HEK293 (cell line): ENCODE results near the gene CEP68.

Source experiments
- BCL11A ChIP-seq: fragments of 450-650 bp; formaldehyde crosslinking; IDR thresholded peaks from 2 replicates; pipeline ENCODE4 v1.5.1; 2016; ENCODE audit warnings: low read depth, missing biosample characterization, missing genetic modification characterization
- FEZF1 ChIP-seq: fragments of 450-650 bp; formaldehyde crosslinking; IDR thresholded peaks from 2 replicates; pipeline ENCODE4 v1.5.1; 2016; ENCODE audit warnings: missing biosample characterization, missing genetic modification characterization
- HOXA7 ChIP-seq: sonication (generic); formaldehyde crosslinking; IDR thresholded peaks from 2 replicates; pipeline ENCODE4 v1.8.1; 2022; ENCODE audit warnings: missing genetic modification reagents, borderline replicate concordance
- KLF9 ChIP-seq: fragments of 450-650 bp; formaldehyde crosslinking; IDR thresholded peaks from 2 replicates; pipeline ENCODE4 v1.5.1; 2016; ENCODE audit warnings: missing biosample characterization, missing genetic modification characterization, low read depth
- OVOL3 ChIP-seq: fragments of 450-650 bp; formaldehyde crosslinking; IDR thresholded peaks from 2 replicates; pipeline ENCODE4 v1.5.1; 2016; ENCODE audit warnings: missing biosample characterization, missing genetic modification characterization
- SP2 ChIP-seq: fragments of 450-650 bp; formaldehyde crosslinking; IDR thresholded peaks from 2 replicates; pipeline ENCODE4 v1.5.1; 2016; ENCODE audit warnings: missing biosample characterization, missing genetic modification characterization
- YY1 ChIP-seq: fragments of 450-650 bp; formaldehyde crosslinking; IDR thresholded peaks from 2 replicates; pipeline ENCODE4 v1.5.1; 2018; ENCODE audit warnings: missing biosample characterization, missing genetic modification characterization
- ZBTB8A ChIP-seq: fragments of 450-650 bp; formaldehyde crosslinking; IDR thresholded peaks from 2 replicates; pipeline ENCODE4 v1.5.1; 2016; ENCODE audit warnings: missing biosample characterization, missing genetic modification characterization
- ZFP37 ChIP-seq: fragments of 450-650 bp; formaldehyde crosslinking; IDR thresholded peaks from 2 replicates; pipeline ENCODE4 v1.5.1; 2016; ENCODE audit warnings: missing biosample characterization, missing genetic modification characterization
- ZNF114 ChIP-seq: fragments of 450-650 bp; formaldehyde crosslinking; IDR thresholded peaks from 2 replicates; pipeline ENCODE4 v1.5.0; 2017; ENCODE audit warnings: missing biosample characterization, missing genetic modification characterization
- ZNF132 ChIP-seq: fragments of 450-650 bp; formaldehyde crosslinking; IDR thresholded peaks from 2 replicates; pipeline ENCODE4 v1.5.1; 2017; ENCODE audit warnings: missing biosample characterization, missing genetic modification characterization, borderline replicate concordance
- ZNF16 ChIP-seq: fragments of 450-650 bp; formaldehyde crosslinking; IDR thresholded peaks from 2 replicates; pipeline ENCODE4 v1.5.1; 2016; ENCODE audit warnings: low read depth, missing biosample characterization, missing genetic modification characterization
- ZNF202 ChIP-seq: fragments of 450-650 bp; formaldehyde crosslinking; IDR thresholded peaks from 2 replicates; pipeline ENCODE4 v1.5.1; 2016; ENCODE audit warnings: missing biosample characterization, missing genetic modification characterization, borderline replicate concordance
- ZNF311 ChIP-seq: fragments of 450-650 bp; formaldehyde crosslinking; IDR thresholded peaks from 2 replicates; pipeline ENCODE4 v1.5.1; 2017; ENCODE audit warnings: missing biosample characterization, missing genetic modification characterization, borderline replicate concordance
- ZNF324 ChIP-seq: fragments of 450-650 bp; formaldehyde crosslinking; IDR thresholded peaks from 2 replicates; pipeline ENCODE4 v1.5.1; 2016; ENCODE audit warnings: missing biosample characterization, missing genetic modification characterization
- ZNF366 ChIP-seq: fragments of 450-650 bp; formaldehyde crosslinking; conservative IDR thresholded peaks from 2 replicates; pipeline ENCODE4 v1.5.1; 2016; ENCODE audit warnings: missing biosample characterization, missing genetic modification characterization
- ZNF394 ChIP-seq: fragments of 450-650 bp; formaldehyde crosslinking; IDR thresholded peaks from 2 replicates; pipeline ENCODE4 v1.5.1; 2016; ENCODE audit warnings: missing biosample characterization, missing genetic modification characterization, mild to moderate bottlenecking, moderate library complexity, borderline replicate concordance
- ZNF473 ChIP-seq: fragments of 450-650 bp; formaldehyde crosslinking; IDR thresholded peaks from 2 replicates; pipeline ENCODE4 v1.5.1; 2017; ENCODE audit warnings: missing biosample characterization, missing genetic modification characterization
- ZNF558 ChIP-seq: fragments of 450-650 bp; formaldehyde crosslinking; IDR thresholded peaks from 2 replicates; pipeline ENCODE4 v1.5.1; 2016; ENCODE audit warnings: missing biosample characterization, missing genetic modification characterization
- ZNF621 ChIP-seq: fragments of 450-650 bp; formaldehyde crosslinking; IDR thresholded peaks from 2 replicates; pipeline ENCODE4 v1.5.1; 2017; ENCODE audit warnings: missing biosample characterization, missing genetic modification characterization
- ZNF626 ChIP-seq: fragments of 450-650 bp; sonication (Bioruptor Pico); formaldehyde crosslinking; IDR thresholded peaks from 2 replicates; pipeline ENCODE4 v1.5.1; 2018; ENCODE audit warnings: missing biosample characterization, missing genetic modification characterization, inconsistent platforms
- ZNF654 ChIP-seq: fragments of 450-650 bp; formaldehyde crosslinking; IDR thresholded peaks from 2 replicates; pipeline ENCODE4 v1.5.1; 2016; ENCODE audit warnings: low read depth, missing biosample characterization, missing genetic modification characterization
- ZNF777 ChIP-seq: fragments of 450-650 bp; formaldehyde crosslinking; IDR thresholded peaks from 2 replicates; pipeline ENCODE4 v1.5.1; 2017; ENCODE audit warnings: missing biosample characterization, missing genetic modification characterization, borderline replicate concordance
- TF ChIP-seq, protein P1 (sequence below): fragments of 450-650 bp; formaldehyde crosslinking; IDR thresholded peaks from 2 replicates; pipeline ENCODE4 v1.5.1; 2016; ENCODE audit warnings: missing biosample characterization, missing genetic modification characterization
- TF ChIP-seq, protein P2 (sequence below): fragments of 450-650 bp; formaldehyde crosslinking; IDR thresholded peaks from 2 replicates; pipeline ENCODE4 v1.5.1; 2016; ENCODE audit warnings: missing biosample characterization, missing genetic modification characterization
- TF ChIP-seq, protein P3 (sequence below): fragments of 450-650 bp; formaldehyde crosslinking; IDR thresholded peaks from 2 replicates; pipeline ENCODE4 v1.5.1; 2017; ENCODE audit warnings: missing biosample characterization, missing genetic modification characterization
- TF ChIP-seq, protein P4 (sequence below): fragments of 450-650 bp; formaldehyde crosslinking; IDR thresholded peaks from 2 replicates; pipeline ENCODE4 v1.5.1; 2016; ENCODE audit warnings: missing biosample characterization, missing genetic modification characterization
- TF ChIP-seq, protein P5 (sequence below): sonication (generic); formaldehyde crosslinking; IDR thresholded peaks from 2 replicates; pipeline ENCODE4 v1.8.1; 2022; ENCODE audit warnings: mild to moderate bottlenecking, moderate library complexity, missing genetic modification reagents

The CEP68 gene

DNA sequence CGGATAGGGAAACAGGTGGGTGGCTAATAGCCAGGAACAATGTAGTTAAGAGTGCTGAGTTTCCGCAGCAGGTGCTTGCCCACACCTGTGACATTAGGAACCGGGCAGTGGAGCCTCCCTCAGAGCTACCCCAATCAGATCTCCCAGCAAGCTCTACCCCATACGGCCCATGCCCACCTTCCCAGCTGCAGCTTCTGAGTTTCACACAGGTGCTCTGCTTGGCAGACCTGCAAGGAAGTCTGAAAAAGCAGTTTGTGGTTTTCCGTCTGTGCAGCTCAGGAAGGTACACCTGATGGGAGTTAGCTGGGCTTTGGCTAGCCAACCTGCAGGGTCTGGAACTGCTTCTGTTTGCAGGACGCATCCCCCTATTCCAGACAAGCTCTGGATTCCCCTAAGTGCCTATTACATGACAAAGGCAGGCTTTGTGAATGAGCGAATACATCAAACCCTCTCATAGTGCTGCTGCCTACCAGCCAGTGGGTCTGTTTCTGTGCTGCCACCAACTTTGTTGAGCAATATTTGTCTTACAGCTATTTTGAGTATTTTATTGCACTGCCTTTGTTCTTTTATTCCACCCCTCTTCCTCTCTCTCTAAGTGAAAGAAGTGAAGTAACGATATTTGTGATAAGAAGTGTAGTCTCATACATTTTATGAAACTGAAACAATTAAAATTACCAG lies 24.7 kb upstream of the CEP68 start (continued):
- TF ChIP-seq SP2 (tag by site-specific recombination) (no peak), ZNF626 (no peak), HOXA7 (no peak), ZNF654 (tag by site-specific recombination) (no peak), ZBTB8A (tag by site-specific recombination) (no peak), ZNF394 (tag by site-specific recombination) (no peak), ZNF777 (tag by site-specific recombination) (no peak), OVOL3 (tag by site-specific recombination) (no peak), ZNF324 (tag by site-specific recombination) (no peak), ZNF473 (tag by site-specific recombination) (no peak), YY1 (tag by site-specific recombination) (no peak), ZNF202 (tag by site-specific recombination) (no peak), ZNF366 (tag by site-specific recombination) (no peak; the same call in 1 of the 2 replicates), ZNF16 (tag by site-specific recombination) (no peak), ZNF621 (tag by site-specific recombination) (no peak), KLF9 (tag by site-specific recombination) (no peak), ZNF311 (tag by site-specific recombination) (no peak), ZNF558 (tag by site-specific recombination) (no peak), ZNF114 (tag by site-specific recombination) (no peak), ZFP37 (no peak), FEZF1 (tag by site-specific recombination) (no peak), ZNF132 (tag by site-specific recombination) (no peak), BCL11A (tag by site-specific recombination) (no peak)
- TF ChIP-seq, protein P1, sequence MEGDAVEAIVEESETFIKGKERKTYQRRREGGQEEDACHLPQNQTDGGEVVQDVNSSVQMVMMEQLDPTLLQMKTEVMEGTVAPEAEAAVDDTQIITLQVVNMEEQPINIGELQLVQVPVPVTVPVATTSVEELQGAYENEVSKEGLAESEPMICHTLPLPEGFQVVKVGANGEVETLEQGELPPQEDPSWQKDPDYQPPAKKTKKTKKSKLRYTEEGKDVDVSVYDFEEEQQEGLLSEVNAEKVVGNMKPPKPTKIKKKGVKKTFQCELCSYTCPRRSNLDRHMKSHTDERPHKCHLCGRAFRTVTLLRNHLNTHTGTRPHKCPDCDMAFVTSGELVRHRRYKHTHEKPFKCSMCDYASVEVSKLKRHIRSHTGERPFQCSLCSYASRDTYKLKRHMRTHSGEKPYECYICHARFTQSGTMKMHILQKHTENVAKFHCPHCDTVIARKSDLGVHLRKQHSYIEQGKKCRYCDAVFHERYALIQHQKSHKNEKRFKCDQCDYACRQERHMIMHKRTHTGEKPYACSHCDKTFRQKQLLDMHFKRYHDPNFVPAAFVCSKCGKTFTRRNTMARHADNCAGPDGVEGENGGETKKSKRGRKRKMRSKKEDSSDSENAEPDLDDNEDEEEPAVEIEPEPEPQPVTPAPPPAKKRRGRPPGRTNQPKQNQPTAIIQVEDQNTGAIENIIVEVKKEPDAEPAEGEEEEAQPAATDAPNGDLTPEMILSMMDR (tag by site-specific recombination), result no peak
- TF ChIP-seq, protein P2, sequence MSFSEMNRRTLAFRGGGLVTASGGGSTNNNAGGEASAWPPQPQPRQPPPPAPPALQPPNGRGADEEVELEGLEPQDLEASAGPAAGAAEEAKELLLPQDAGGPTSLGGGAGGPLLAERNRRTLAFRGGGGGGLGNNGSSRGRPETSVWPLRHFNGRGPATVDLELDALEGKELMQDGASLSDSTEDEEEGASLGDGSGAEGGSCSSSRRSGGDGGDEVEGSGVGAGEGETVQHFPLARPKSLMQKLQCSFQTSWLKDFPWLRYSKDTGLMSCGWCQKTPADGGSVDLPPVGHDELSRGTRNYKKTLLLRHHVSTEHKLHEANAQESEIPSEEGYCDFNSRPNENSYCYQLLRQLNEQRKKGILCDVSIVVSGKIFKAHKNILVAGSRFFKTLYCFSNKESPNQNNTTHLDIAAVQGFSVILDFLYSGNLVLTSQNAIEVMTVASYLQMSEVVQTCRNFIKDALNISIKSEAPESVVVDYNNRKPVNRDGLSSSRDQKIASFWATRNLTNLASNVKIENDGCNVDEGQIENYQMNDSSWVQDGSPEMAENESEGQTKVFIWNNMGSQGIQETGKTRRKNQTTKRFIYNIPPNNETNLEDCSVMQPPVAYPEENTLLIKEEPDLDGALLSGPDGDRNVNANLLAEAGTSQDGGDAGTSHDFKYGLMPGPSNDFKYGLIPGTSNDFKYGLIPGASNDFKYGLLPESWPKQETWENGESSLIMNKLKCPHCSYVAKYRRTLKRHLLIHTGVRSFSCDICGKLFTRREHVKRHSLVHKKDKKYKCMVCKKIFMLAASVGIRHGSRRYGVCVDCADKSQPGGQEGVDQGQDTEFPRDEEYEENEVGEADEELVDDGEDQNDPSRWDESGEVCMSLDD (tag by site-specific recombination), result no peak
- TF ChIP-seq, protein P3, sequence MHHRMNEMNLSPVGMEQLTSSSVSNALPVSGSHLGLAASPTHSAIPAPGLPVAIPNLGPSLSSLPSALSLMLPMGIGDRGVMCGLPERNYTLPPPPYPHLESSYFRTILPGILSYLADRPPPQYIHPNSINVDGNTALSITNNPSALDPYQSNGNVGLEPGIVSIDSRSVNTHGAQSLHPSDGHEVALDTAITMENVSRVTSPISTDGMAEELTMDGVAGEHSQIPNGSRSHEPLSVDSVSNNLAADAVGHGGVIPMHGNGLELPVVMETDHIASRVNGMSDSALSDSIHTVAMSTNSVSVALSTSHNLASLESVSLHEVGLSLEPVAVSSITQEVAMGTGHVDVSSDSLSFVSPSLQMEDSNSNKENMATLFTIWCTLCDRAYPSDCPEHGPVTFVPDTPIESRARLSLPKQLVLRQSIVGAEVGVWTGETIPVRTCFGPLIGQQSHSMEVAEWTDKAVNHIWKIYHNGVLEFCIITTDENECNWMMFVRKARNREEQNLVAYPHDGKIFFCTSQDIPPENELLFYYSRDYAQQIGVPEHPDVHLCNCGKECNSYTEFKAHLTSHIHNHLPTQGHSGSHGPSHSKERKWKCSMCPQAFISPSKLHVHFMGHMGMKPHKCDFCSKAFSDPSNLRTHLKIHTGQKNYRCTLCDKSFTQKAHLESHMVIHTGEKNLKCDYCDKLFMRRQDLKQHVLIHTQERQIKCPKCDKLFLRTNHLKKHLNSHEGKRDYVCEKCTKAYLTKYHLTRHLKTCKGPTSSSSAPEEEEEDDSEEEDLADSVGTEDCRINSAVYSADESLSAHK (tag by site-specific recombination), result peak; percentile 44; the same call in 1 of the 2 replicates
- TF ChIP-seq, protein P4, sequence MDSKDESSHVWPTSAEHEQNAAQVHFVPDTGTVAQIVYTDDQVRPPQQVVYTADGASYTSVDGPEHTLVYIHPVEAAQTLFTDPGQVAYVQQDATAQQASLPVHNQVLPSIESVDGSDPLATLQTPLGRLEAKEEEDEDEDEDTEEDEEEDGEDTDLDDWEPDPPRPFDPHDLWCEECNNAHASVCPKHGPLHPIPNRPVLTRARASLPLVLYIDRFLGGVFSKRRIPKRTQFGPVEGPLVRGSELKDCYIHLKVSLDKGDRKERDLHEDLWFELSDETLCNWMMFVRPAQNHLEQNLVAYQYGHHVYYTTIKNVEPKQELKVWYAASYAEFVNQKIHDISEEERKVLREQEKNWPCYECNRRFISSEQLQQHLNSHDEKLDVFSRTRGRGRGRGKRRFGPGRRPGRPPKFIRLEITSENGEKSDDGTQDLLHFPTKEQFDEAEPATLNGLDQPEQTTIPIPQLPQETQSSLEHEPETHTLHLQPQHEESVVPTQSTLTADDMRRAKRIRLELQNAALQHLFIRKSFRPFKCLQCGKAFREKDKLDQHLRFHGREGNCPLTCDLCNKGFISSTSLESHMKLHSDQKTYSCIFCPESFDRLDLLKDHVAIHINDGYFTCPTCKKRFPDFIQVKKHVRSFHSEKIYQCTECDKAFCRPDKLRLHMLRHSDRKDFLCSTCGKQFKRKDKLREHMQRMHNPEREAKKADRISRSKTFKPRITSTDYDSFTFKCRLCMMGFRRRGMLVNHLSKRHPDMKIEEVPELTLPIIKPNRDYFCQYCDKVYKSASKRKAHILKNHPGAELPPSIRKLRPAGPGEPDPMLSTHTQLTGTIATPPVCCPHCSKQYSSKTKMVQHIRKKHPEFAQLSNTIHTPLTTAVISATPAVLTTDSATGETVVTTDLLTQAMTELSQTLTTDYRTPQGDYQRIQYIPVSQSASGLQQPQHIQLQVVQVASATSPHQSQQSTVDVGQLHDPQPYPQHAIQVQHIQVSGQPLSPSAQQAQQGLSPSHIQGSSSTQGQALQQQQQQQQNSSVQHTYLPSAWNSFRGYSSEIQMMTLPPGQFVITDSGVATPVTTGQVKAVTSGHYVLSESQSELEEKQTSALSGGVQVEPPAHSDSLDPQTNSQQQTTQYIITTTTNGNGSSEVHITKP (tag by site-specific recombination), result no peak
- TF ChIP-seq, protein P5, sequence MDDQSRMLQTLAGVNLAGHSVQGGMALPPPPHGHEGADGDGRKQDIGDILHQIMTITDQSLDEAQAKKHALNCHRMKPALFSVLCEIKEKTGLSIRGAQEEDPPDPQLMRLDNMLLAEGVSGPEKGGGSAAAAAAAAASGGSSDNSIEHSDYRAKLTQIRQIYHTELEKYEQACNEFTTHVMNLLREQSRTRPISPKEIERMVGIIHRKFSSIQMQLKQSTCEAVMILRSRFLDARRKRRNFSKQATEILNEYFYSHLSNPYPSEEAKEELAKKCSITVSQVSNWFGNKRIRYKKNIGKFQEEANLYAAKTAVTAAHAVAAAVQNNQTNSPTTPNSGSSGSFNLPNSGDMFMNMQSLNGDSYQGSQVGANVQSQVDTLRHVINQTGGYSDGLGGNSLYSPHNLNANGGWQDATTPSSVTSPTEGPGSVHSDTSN (CRISPR knock-in tag), result no peak
